GM23338 (cell line): ENCODE data around the gene ZNF679. TPM values are rescaled to one million over a fixed set of nuclear protein-coding genes. Genes with fewer than 3 reads are reported as not detected.

ENCODE experiments used
- ATAC-seq: fragments of 200-7000 bp; cut with Tn5 transposase; 3 replicates; pipeline ENCODE4 v1.9.1; 2020
- DNase-seq: peaks from one replicate; pipeline ENCODE4 v3.0.0-alpha.2; 2015; ENCODE audit warnings: low spot score
- H2AFZ ChIP-seq: fragments of 200-600 bp; sonication (generic); 2 replicates; pipeline ENCODE4 v1.8.0; 2016; ENCODE audit warnings: antibody characterized with exemption, mild to moderate bottlenecking, moderate library complexity
- H3F3A ChIP-seq: fragments of 200-600 bp; sonication (generic); replicated peaks from 2 replicates; pipeline ENCODE4 v1.8.0; 2017; ENCODE audit warnings: antibody characterized with exemption, mixed run types, low read depth
- H3K27ac ChIP-seq: fragments of 200-600 bp; sonication (generic); 2 replicates; pipeline ENCODE4 v1.6.1; 2016; ENCODE audit warnings: low read depth
- H3K27me3 ChIP-seq: fragments of 200-600 bp; sonication (generic); 2 replicates; pipeline ENCODE4 v1.8.0; 2016; ENCODE audit warnings: mild to moderate bottlenecking, mixed run types, moderate library complexity; ENCODE audit not compliant: insufficient read depth
- H3K36me3 ChIP-seq: fragments of 200-600 bp; sonication (generic); 2 replicates; pipeline ENCODE4 v1.8.0; 2016; ENCODE audit warnings: mild to moderate bottlenecking; ENCODE audit not compliant: insufficient read depth
- H3K4me1 ChIP-seq: fragments of 200-600 bp; sonication (generic); 2 replicates; pipeline ENCODE4 v1.8.0; 2016; ENCODE audit warnings: mild to moderate bottlenecking, moderate library complexity; ENCODE audit not compliant: insufficient read depth
- H3K4me2 ChIP-seq: fragments of 200-600 bp; sonication (generic); 2 replicates; pipeline ENCODE4 v1.7.1; 2017; ENCODE audit warnings: mixed run types
- H3K4me3 ChIP-seq: fragments of 200-600 bp; sonication (generic); 2 replicates; pipeline ENCODE4 v1.6.1; 2016; ENCODE audit warnings: mixed run types
- H3K79me2 ChIP-seq: fragments of 200-600 bp; sonication (generic); replicated peaks from 2 replicates; pipeline ENCODE4 v1.8.0; 2017; ENCODE audit warnings: mild to moderate bottlenecking; ENCODE audit not compliant: insufficient read depth
- H3K9me2 ChIP-seq: fragments of 200-600 bp; sonication (generic); 2 replicates; pipeline ENCODE4 v1.8.0; 2017; ENCODE audit not compliant: insufficient read depth
- H4K20me1 ChIP-seq: fragments of 200-600 bp; sonication (generic); replicated peaks from 2 replicates; pipeline ENCODE4 v1.8.0; 2017; ENCODE audit warnings: mild to moderate bottlenecking; ENCODE audit not compliant: insufficient read depth
- H3K27ac Mint-ChIP-seq: 2 replicates; pipeline ENCODE4 v1.8.0; 2020; ENCODE audit warnings: inconsistent platforms, mild to moderate bottlenecking, moderate library complexity, mixed read lengths
- H3K27me3 Mint-ChIP-seq: 3 replicates; pipeline ENCODE4 v1.8.0; 2022; ENCODE audit warnings: low read depth, mild to moderate bottlenecking, moderate library complexity, mixed read lengths, inconsistent platforms; ENCODE audit not compliant: insufficient read depth, poor library complexity
- H3K36me3 Mint-ChIP-seq: 3 replicates; pipeline ENCODE4 v1.8.0; 2021; ENCODE audit warnings: low read depth, mild to moderate bottlenecking, inconsistent platforms, moderate library complexity, mixed read lengths
- H3K4me1 Mint-ChIP-seq: 3 replicates; pipeline ENCODE4 v1.8.0; 2020; ENCODE audit warnings: mild to moderate bottlenecking, inconsistent platforms, mixed read lengths
- H3K4me3 Mint-ChIP-seq: 3 replicates; pipeline ENCODE4 v1.8.0; 2021; ENCODE audit warnings: moderate library complexity, mild to moderate bottlenecking, inconsistent platforms, mixed read lengths
- H3K9me3 Mint-ChIP-seq: 3 replicates; pipeline ENCODE4 v1.8.0; 2020; ENCODE audit warnings: moderate library complexity, mild to moderate bottlenecking, inconsistent platforms, mixed read lengths
- CREB1 ChIP-seq: fragments of 250-450 bp; sonication (Bioruptor Pico); IDR thresholded peaks from 2 replicates; pipeline ENCODE4 v1.5.0; 2020; ENCODE audit warnings: low read depth, mild to moderate bottlenecking, moderate library complexity
- EZH2 ChIP-seq: fragments of 200-600 bp; sonication (generic); IDR thresholded peaks from one replicate; pipeline ENCODE4 v1.8.0; 2017; ENCODE audit warnings: antibody characterized with exemption, mild to moderate bottlenecking, low read depth; ENCODE audit not compliant: unreplicated experiment
- EZH2phosphoT487 ChIP-seq: fragments of 200-600 bp; sonication (generic); IDR thresholded peaks from one replicate; pipeline ENCODE4 v1.8.1; 2018; ENCODE audit warnings: antibody characterized with exemption; ENCODE audit not compliant: unreplicated experiment
- JUNB ChIP-seq: IDR thresholded peaks from one replicate; pipeline ENCODE4 v1.6.1; 2016; ENCODE audit warnings: antibody characterized with exemption; ENCODE audit not compliant: unreplicated experiment
- NANOG ChIP-seq: IDR thresholded peaks from 2 replicates; pipeline ENCODE4 v1.6.1; 2016; ENCODE audit warnings: antibody characterized with exemption, borderline replicate concordance
- POLR2AphosphoS5 ChIP-seq: IDR thresholded peaks from 2 replicates; pipeline ENCODE4 v1.6.1; 2016; ENCODE audit warnings: antibody characterized with exemption, low read depth
- STAT1 ChIP-seq: IDR thresholded peaks from one replicate; pipeline ENCODE4 v1.6.1; 2016; ENCODE audit warnings: antibody characterized with exemption; ENCODE audit not compliant: unreplicated experiment
- ZNF114 ChIP-seq: fragments of 250-450 bp; sonication (Bioruptor Pico); IDR thresholded peaks from 2 replicates; pipeline ENCODE4 v1.5.0; 2020; ENCODE audit warnings: mild to moderate bottlenecking, moderate library complexity
- ZNF331 ChIP-seq: fragments of 250-450 bp; sonication (Bioruptor Pico); IDR thresholded peaks from 2 replicates; pipeline ENCODE4 v1.5.0; 2020; ENCODE audit warnings: low read depth, mild to moderate bottlenecking, moderate library complexity
- polyA plus RNA-seq: library from polyadenylated mRNA; unstranded; fragments of >200 nt; fragmentation: Nextera tagmentation; extraction: Ambion mirVana; gene quantifications from 2 replicates; pipeline ENCODE4 v1.2.1, GENCODE V29; 2016
- total RNA-seq: library from RNA; depleted of rRNA; stranded (reverse); fragments of >200 nt; shearing (Covaris generic); gene quantifications from 2 replicates; pipeline ENCODE4 v1.2.3, GENCODE V29; 2014
- TF ChIP-seq, protein P1 (sequence below): fragments of 250-450 bp; sonication (Bioruptor Pico); IDR thresholded peaks from 2 replicates; pipeline ENCODE4 v1.5.0; 2020; ENCODE audit warnings: mild to moderate bottlenecking, moderate library complexity
- TF ChIP-seq, protein P2 (sequence below): IDR thresholded peaks from 2 replicates; pipeline ENCODE4 v1.6.1; 2016; ENCODE audit warnings: antibody characterized with exemption
- TF ChIP-seq, protein P3 (sequence below), 2 experiments: fragments of 200-600 bp in 1 of 2; sonication (generic) in 1 of 2; conservative IDR thresholded peaks; 2 replicates each; pipeline versions ENCODE4 v1.5.1 to v1.6.1; 2016 to 2017; ENCODE audit warnings: antibody characterized with exemption in 2 of 2, low read depth in 2 of 2, mild to moderate bottlenecking in 2 of 2, moderate library complexity in 1 of 2
- TF ChIP-seq, protein P4 (sequence below): IDR thresholded peaks from one replicate; pipeline ENCODE4 v1.6.1; 2018; ENCODE audit warnings: antibody characterized with exemption; ENCODE audit not compliant: unreplicated experiment

The ZNF679 gene
- total and polyA plus RNA-seq, 2 experiments from 2014 or later, result not detected

DNA sequence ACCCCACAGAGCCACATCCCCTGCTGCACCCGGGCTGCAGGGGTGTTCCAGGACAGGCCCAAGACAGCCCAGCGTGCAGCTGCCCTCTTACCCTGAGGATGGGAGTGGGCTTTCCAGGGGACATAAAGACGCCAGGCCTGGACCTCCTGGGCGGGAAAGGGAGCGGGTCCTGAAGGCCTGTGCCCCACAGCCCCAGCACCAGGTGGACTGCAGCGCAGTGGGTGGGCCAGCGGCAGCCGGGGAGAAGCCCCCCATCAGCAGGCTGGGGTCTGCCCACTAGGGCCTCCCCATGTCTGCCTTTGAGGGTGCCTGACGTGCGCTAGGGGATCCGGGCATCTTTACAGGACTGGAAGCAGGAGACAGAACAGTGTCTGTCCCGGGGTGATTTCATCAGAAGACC, 43.9 kb upstream of the ZNF679 start:
- no peaks in the 10 kb centered on the region for H3K4me1 ChIP-seq
- H3K36me3 Mint-ChIP-seq, result peaks cover 28% of the 10 kb centered on the region; the same call in 2 of the 3 replicates
- H3K36me3 ChIP-seq, result peaks cover 9% of the 10 kb centered on the region; the same call in 1 of the 2 replicates
- H3K27me3 Mint-ChIP-seq, result no peaks in the 10 kb centered on the region
- no peaks in the 10 kb centered on the region for H3K27me3 ChIP-seq
- no peaks in the 10 kb centered on the region for H3K4me1 Mint-ChIP-seq
- H3K9me3 Mint-ChIP-seq, result peaks cover 80% of the 10 kb centered on the region
- no peak overlapping the region for H2AFZ ChIP-seq
- ATAC-seq, result no peak
- H3K9me2 ChIP-seq, result no peaks in the 10 kb centered on the region
- no peaks in the 10 kb centered on the region for H4K20me1 ChIP-seq
- H3F3A ChIP-seq, result no peaks in the 10 kb centered on the region
- H3K4me3 ChIP-seq, result no peak overlapping the region
- no peak overlapping the region for H3K27ac Mint-ChIP-seq
- H3K4me3 Mint-ChIP-seq, result no peak overlapping the region
- H3K79me2 ChIP-seq, result no peaks in the 10 kb centered on the region
- TF ChIP-seq ZNF331 (CRISPR knock-in tag), result no peak
- TF ChIP-seq JUNB, result no peak
- TF ChIP-seq, protein P1, sequence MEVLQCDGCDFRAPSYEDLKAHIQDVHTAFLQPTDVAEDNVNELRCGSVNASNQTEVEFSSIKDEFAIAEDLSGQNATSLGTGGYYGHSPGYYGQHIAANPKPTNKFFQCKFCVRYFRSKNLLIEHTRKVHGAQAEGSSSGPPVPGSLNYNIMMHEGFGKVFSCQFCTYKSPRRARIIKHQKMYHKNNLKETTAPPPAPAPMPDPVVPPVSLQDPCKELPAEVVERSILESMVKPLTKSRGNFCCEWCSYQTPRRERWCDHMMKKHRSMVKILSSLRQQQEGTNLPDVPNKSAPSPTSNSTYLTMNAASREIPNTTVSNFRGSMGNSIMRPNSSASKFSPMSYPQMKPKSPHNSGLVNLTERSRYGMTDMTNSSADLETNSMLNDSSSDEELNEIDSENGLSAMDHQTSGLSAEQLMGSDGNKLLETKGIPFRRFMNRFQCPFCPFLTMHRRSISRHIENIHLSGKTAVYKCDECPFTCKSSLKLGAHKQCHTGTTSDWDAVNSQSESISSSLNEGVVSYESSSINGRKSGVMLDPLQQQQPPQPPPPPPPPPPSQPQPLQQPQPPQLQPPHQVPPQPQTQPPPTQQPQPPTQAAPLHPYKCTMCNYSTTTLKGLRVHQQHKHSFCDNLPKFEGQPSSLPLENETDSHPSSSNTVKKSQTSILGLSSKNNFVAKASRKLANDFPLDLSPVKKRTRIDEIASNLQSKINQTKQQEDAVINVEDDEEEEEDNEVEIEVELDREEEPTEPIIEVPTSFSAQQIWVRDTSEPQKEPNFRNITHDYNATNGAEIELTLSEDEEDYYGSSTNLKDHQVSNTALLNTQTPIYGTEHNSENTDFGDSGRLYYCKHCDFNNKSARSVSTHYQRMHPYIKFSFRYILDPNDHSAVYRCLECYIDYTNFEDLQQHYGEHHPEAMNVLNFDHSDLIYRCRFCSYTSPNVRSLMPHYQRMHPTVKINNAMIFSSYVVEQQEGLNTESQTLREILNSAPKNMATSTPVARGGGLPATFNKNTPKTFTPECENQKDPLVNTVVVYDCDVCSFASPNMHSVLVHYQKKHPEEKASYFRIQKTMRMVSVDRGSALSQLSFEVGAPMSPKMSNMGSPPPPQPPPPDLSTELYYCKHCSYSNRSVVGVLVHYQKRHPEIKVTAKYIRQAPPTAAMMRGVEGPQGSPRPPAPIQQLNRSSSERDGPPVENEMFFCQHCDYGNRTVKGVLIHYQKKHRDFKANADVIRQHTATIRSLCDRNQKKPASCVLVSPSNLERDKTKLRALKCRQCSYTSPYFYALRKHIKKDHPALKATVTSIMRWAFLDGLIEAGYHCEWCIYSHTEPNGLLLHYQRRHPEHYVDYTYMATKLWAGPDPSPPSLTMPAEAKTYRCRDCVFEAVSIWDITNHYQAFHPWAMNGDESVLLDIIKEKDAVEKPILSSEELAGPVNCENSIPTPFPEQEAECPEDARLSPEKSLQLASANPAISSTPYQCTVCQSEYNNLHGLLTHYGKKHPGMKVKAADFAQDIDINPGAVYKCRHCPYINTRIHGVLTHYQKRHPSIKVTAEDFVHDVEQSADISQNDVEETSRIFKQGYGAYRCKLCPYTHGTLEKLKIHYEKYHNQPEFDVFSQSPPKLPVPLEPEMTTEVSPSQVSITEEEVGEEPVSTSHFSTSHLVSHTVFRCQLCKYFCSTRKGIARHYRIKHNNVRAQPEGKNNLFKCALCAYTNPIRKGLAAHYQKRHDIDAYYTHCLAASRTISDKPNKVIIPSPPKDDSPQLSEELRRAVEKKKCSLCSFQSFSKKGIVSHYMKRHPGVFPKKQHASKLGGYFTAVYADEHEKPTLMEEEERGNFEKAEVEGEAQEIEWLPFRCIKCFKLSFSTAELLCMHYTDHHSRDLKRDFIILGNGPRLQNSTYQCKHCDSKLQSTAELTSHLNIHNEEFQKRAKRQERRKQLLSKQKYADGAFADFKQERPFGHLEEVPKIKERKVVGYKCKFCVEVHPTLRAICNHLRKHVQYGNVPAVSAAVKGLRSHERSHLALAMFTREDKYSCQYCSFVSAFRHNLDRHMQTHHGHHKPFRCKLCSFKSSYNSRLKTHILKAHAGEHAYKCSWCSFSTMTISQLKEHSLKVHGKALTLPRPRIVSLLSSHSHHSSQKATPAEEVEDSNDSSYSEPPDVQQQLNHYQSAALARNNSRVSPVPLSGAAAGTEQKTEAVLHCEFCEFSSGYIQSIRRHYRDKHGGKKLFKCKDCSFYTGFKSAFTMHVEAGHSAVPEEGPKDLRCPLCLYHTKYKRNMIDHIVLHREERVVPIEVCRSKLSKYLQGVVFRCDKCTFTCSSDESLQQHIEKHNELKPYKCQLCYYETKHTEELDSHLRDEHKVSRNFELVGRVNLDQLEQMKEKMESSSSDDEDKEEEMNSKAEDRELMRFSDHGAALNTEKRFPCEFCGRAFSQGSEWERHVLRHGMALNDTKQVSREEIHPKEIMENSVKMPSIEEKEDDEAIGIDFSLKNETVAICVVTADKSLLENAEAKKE (CRISPR knock-in tag), result no peak
- TF ChIP-seq, protein P2, sequence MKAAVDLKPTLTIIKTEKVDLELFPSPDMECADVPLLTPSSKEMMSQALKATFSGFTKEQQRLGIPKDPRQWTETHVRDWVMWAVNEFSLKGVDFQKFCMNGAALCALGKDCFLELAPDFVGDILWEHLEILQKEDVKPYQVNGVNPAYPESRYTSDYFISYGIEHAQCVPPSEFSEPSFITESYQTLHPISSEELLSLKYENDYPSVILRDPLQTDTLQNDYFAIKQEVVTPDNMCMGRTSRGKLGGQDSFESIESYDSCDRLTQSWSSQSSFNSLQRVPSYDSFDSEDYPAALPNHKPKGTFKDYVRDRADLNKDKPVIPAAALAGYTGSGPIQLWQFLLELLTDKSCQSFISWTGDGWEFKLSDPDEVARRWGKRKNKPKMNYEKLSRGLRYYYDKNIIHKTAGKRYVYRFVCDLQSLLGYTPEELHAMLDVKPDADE, result no peak
- TF ChIP-seq NANOG, result no peak
- no peak for TF ChIP-seq STAT1
- TF ChIP-seq POLR2AphosphoS5, result no peak
- TF ChIP-seq, protein P3, sequence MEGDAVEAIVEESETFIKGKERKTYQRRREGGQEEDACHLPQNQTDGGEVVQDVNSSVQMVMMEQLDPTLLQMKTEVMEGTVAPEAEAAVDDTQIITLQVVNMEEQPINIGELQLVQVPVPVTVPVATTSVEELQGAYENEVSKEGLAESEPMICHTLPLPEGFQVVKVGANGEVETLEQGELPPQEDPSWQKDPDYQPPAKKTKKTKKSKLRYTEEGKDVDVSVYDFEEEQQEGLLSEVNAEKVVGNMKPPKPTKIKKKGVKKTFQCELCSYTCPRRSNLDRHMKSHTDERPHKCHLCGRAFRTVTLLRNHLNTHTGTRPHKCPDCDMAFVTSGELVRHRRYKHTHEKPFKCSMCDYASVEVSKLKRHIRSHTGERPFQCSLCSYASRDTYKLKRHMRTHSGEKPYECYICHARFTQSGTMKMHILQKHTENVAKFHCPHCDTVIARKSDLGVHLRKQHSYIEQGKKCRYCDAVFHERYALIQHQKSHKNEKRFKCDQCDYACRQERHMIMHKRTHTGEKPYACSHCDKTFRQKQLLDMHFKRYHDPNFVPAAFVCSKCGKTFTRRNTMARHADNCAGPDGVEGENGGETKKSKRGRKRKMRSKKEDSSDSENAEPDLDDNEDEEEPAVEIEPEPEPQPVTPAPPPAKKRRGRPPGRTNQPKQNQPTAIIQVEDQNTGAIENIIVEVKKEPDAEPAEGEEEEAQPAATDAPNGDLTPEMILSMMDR (conservative IDR thresholded peaks at IDR 0.05; ENCODE audit: low read depth in 2 of 2), result no peak
- TF ChIP-seq, protein P4, sequence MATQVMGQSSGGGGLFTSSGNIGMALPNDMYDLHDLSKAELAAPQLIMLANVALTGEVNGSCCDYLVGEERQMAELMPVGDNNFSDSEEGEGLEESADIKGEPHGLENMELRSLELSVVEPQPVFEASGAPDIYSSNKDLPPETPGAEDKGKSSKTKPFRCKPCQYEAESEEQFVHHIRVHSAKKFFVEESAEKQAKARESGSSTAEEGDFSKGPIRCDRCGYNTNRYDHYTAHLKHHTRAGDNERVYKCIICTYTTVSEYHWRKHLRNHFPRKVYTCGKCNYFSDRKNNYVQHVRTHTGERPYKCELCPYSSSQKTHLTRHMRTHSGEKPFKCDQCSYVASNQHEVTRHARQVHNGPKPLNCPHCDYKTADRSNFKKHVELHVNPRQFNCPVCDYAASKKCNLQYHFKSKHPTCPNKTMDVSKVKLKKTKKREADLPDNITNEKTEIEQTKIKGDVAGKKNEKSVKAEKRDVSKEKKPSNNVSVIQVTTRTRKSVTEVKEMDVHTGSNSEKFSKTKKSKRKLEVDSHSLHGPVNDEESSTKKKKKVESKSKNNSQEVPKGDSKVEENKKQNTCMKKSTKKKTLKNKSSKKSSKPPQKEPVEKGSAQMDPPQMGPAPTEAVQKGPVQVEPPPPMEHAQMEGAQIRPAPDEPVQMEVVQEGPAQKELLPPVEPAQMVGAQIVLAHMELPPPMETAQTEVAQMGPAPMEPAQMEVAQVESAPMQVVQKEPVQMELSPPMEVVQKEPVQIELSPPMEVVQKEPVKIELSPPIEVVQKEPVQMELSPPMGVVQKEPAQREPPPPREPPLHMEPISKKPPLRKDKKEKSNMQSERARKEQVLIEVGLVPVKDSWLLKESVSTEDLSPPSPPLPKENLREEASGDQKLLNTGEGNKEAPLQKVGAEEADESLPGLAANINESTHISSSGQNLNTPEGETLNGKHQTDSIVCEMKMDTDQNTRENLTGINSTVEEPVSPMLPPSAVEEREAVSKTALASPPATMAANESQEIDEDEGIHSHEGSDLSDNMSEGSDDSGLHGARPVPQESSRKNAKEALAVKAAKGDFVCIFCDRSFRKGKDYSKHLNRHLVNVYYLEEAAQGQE, result no peak
- TF ChIP-seq EZH2, result no peak
- TF ChIP-seq EZH2phosphoT487, result no peak
- no peak for TF ChIP-seq ZNF114 (CRISPR knock-in tag)
- no peak for TF ChIP-seq CREB1 (CRISPR knock-in tag)
- H3K4me2 ChIP-seq, result no peak overlapping the region
- no peak overlapping the region for H3K27ac ChIP-seq
- no peak for DNase-seq
